HG02884 (cell line): ENCODE measurements around the gene MYO9A.
"Not testable (repeated sequence)": the region's sequence is repeated elsewhere in the genome, so short reads cannot be mapped to it uniquely, and the experiment has no call there.

Experiments used
- ATAC-seq: cut with Tn5 transposase; IDR thresholded peaks from one replicate; pipeline ENCODE4 v1.9.1; 2021; ENCODE audit warnings: mild to moderate bottlenecking, moderate library complexity; ENCODE audit not compliant: unreplicated experiment

MYO9A gene

GRCh38 chr15:72141171-72142084 lies 23.5 kb upstream of the MYO9A start:
- peak; percentile 100 for ATAC-seq

- ATAC-seq = no peak
Observed at GRCh38 chr15:72140088-72140487, 22.1 kb upstream of the MYO9A start.

- ATAC-seq = no peak
Observed at GRCh38 chr15:72139667-72140066, 21.7 kb upstream of the MYO9A start.

DNA sequence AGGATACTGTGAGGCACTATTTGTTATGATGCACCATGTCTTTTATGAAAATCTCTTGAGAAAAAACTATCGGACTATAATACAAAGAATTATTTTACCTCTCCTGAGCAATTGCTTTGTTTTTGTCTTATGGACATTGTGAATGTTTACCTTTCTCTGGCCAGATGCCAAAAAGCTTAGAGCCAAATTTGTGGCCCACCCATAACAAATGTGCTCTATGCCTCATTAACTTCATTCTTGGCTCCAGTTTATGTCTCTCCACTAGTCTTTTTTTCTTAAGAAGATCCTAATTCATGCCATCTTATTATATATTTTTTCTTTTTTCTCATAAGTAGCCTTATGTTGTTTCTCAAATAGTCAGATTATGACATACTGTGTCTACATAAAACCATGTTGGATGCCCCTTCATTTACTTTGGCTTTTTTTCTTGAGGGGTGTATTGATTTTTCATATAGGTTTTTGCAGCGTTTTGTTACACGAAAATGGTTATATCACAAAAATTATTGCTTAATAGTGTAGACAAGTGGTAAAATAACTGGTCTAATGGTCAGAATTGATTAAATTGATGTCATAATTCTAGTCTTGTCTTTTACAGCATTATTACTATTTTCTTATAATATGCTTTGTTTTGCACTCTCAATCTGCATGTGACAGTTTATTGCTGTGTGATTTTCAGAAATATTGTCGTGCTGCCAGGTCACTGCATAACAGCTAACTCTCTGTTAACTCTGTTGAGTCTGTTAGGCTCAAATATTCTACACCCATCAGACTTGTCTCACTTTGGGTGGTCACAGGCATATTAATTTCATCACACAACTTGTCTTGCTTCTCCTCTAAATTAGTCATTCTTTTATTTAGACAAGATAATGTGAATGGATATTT lies 18.5 kb upstream of the MYO9A start:
- ATAC-seq = no peak

- ATAC-seq = no peak
Observed at GRCh38 chr15:72135719-72136118, 17.8 kb upstream of the MYO9A start.

DNA sequence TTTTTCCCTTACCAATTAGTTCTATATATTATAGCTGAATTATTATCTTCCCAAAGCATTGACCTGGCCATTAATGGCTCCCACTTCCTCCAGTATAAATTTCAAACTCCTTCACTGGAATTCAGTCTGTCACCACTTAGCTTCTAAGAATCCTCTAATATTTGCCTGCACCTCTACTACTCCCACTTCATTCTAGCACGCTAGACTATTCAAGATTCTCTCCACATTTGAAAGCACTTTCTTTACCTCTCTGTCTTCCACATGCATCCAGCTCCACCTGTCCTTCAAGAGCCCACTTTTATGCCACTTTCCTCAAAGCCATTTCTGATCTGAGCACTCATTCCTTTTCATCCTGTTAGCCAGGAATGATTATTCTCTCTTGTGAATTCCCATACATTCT lies 15.3 kb upstream of the MYO9A start:
- no peak for ATAC-seq

DNA sequence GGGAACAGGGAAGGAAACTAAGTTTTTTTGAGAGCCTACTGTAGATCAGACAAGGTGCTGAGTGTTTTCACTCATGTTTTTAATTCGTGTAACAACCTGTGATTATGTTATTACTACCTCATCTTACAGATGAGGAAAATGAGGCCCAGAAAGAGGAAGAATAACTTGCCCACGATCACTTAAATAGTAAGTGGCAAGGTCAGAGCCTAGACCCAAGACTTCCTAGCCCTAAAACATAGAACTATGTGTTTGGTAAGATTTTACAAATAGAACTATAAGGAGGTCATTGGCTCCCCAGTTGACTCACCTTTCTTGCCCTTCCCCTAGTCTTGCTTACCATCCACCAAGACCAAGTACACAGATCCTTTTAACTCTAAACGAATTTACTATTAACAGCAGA lies 14.0 kb upstream of the MYO9A start:
- no peak for ATAC-seq

DNA sequence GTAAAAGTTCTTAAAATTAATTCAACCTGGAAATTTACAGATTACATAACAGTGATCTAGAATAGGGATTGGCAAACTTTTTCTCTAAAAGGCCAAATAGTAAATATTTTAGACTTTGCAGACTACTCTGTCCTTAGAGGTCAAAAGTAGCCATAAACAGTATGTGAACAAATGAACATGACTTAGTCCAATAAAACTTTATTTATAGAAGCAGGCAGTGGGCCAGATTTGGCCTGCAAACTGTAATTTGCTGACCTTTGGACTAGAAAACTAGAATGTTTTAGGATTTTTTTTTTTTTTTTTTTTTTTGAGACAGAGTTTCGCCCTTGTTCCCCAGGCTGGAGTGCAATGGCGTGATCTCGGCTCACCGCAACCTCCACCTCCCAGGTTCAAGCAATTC lies 12.3 kb upstream of the MYO9A start:
- ATAC-seq = no peak

DNA sequence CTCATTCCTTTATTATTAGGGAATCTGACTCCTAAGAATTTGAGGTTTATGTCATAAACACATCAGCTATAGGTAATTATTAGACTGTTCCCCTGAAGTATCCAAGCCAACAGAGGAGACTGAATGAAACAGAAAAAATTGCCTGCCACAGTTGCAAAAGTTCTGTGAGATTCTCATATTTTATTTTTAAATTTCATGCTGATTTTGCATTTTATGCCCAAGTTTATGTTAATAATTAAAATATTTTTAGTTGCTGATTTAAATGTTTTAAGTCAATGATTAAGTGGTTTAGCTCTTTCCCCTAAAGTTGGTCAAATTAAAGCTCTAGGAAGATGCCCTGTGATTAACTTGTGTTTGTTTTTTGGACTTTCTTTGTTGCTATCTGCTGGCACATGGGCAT lies 10.4 kb upstream of the MYO9A start:
- ATAC-seq = no peak

DNA sequence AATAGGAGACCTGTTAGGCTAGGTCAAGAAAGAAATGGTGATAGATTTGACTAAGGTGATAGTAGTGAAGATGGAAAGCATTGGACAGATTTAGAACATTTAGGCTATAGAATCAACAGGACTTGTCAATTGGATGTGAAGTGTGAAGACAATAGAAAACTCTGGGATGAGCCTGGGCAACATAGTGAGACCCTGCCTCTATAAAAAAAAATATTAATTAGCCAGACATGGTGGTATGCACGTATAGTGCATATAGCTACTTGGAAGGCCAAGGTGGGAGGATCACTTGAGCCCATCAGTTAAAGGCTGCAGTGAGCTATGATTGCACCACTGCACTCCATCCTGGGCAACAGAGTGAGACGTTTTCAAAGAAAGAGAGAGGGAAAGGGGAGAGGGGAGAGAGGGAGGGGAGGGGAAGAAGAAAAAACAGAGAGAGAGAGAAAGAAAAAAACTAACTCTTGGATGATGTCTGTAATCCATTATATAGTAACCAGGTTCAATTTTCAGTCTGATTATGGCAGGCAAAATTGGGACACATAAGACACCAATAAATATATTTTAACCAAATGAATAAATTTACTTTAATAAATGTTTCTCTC lies 9.9 kb upstream of the MYO9A start:
- ATAC-seq = no peak

GRCh38 chr15:72124218-72124617 lies 6.3 kb upstream of the MYO9A start:
- ATAC-seq = no peak

DNA sequence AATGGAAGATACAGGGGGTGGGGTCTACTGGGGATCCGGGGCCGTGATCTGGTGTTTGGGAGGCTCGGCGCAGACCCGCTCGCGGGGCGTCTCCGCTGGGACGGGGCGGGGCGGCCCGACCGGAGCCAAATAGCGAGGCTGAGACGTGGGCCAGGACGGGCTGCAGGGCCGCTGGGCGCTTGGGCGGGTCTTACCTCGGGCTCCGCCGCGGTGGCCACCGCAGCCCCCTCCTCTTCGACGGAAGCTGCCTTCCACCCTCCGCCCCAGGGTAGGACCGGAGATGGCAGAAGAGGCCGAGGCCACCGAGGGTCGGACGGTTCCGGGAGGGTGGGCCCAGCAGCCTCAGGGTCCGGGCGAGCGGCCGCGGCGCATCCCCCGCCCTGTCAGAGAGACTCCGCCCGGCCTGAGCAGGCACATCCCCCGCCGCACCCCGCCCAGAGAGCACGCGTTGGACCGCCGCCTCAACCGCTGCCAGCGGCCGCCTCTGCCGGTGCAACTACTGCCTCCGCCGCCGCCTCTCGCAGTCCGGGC lies 399 bp downstream of the MYO9A start:
- peak; percentile 59 for ATAC-seq

DNA sequence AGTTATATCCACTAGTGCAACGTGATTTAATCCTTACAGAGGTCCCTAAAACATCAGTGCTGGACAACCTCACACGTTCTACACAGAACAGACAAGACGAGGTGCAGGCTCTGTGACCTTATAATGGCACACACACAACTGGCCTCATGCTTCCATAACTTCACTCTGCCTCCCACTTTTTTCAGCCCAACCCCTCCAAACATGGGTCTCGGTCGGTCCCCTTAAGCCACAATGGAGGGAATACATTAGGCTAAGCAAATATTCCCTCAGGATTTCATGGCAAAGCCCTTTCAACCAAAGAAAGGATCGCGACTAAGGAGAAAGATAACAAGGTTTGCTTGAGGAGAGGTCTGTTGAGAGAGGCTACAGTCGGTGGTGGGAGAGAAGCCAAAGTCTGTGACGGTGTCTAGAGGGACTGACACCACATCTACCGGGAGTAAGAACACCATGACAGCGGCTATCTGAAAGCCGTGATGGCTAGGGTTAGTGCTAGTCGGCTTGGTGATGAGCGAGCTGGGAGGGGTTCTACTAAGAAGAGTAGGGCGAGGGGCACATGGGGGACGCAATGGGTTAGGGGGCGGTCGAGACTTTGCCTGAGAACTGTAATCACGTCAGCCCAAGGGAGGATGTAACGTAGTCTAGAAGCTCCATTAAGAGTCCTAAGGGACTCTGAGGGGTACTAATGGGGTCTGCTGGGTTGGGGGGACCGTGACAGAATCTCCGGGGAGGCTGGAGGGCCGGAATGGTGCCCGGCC lies 1.0 kb downstream of the MYO9A start:
- no peak for ATAC-seq

- no peak for ATAC-seq
Observed at GRCh38 chr15:72113347-72114031, 4.5 kb downstream of the MYO9A start.

GRCh38 chr15:72112805-72113204 lies 5.1 kb downstream of the MYO9A start:
- ATAC-seq = no peak

DNA sequence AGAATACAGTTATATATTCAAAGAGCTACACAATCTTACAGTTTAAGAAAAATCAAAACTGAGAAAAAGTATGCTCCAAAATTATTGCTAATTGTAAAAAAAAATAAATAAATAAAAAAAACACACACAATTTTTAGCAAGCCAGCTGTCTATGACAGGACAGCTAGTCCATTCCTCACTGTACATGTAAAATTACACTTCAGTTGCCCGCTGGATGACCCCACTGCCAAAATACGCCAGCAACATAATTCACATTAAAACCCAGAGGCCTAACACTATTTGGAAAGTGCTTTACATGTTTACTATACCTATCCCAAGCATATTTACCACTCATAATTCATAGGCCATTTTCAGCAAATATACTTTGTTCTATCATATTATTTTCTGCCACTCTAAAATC lies 5.8 kb downstream of the MYO9A start:
- no peak for ATAC-seq

DNA sequence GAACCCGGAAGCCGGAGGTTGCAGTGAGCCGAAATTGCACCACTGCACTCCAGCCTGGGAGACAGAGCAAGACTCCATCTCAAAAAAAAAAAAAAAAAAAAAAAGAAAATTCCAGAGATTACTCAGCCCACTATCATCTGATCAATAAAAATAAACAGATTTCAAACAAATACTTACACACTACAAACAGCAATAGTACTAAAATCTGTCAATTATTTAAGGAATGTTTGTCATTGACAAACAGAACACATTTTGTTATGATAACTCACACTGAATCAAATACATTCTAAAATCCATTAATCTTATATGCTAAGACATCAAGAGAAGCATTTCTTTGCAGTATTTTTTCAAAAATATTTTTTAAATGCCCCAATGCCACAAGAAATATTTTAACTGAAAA lies 7.6 kb downstream of the MYO9A start:
- ATAC-seq = no peak

DNA sequence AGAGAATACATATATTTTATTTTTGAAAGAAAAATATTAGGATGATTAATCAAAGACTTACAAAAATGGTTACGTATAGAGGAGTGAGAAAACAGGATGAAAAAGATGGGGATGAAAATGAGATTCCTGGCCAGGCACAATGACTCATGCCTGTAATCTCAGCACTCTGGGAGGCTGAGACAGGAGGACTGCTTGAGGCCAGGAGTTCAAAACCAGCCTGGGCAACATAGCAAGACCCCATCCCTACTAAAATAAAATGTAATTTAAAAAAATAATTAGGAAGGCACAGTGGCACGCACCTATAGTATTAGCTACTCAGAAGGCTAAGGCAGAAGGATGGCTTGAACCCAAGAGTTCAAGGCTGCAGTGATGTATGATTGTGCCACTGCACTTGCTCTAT lies 11.9 kb downstream of the MYO9A start:
- no peak for ATAC-seq

DNA sequence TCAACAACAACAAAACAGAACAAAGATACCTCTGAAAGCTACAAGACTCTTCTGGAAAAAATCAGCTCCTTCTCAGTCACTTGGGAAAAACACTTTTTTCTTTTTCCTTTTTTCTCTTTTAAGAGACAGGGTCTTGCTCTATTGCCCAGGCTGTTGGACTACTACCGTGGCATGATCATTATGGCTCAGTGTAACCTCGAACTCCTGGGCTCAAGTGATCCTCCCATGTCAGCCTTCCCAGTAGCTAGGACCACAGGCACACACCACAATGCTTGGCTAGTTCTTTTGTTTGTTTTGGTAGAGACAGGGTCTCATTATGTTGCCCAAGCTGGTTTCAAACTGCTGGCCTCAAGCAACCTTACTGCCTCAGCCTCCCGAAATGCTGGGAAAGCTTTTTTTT lies 12.8 kb downstream of the MYO9A start:
- no peak for ATAC-seq

DNA sequence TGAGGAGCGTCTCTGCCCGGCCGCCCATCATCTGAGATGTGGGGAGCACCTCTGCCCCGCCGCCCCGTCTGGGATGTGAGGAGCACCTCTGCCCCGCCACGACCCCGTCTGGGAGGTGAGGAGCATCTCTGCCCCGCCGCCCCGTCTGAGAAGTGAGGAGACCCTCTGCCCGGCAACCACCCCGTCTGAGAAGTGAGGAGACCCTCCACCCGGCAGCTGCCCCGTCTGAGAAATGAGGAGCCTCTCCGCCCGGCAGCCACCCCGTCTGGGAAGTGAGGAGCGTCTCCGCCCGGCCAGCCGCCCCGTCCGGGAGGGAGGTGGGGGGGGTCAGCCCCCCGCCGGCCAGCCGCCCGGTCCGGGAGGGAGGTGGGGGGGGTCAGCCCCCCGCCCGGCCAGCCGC lies 17.4 kb downstream of the MYO9A start:
- not testable (repeated sequence) for ATAC-seq
